Stimulated activated CD4-positive, alpha-beta T cell treated with anti-CD3 and anti-CD28 coated beads, Interleukin-4, amount 100 ng/mL, for 1 hour (primary cell): ENCODE data around the gene MAGEA2.
"Not testable (repeated sequence)": the region's sequence is repeated elsewhere in the genome, so short reads cannot be mapped to it uniquely, and the experiment has no call there.

Experiments
- DNase-seq: peaks from one replicate; pipeline ENCODE4 v3.0.0-alpha.2; 2020

MAGEA2 gene

GRCh38 chrX:152706500-152706899 lies 47.1 kb downstream of the MAGEA2 start:
- DNase-seq: not testable (repeated sequence)

DNA sequence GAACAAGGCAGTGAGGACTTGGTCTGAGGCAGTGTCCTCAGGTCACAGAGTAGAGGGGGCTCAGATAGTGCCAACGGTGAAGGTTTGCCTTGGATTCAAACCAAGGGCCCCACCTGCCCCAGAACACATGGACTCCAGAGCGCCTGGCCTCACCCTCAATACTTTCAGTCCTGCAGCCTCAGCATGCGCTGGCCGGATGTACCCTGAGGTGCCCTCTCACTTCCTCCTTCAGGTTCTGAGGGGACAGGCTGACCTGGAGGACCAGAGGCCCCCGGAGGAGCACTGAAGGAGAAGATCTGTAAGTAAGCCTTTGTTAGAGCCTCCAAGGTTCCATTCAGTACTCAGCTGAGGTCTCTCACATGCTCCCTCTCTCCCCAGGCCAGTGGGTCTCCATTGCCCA lies 53.3 kb downstream of the MAGEA2 start:
- not testable (repeated sequence) for DNase-seq
